ENCODE data around the gene HLCS. TPM values are rescaled to one million over a fixed set of nuclear protein-coding genes. Genes with fewer than 3 reads are reported as not detected.

Gene HLCS
- polyA plus RNA-seq, 1 experiment = 22.3 TPM

- H3K9me3 ChIP-seq (ENCODE audit: control insufficient read depth, insufficient read depth, low read length) = no peaks in the 10 kb centered on the region; the same call in 1 of the 2 replicates
- ChIA-PET CTCF (no interaction called here), POLR2A (no interaction called here)
- H3K4me3 ChIP-seq (ENCODE audit: low read depth, low read length) = no peak overlapping the region
- no peak for DNase-seq (ENCODE audit: low read depth, low spot score)
- H3K27me3 ChIP-seq (ENCODE audit: control insufficient read depth, insufficient read depth, low read length) = no peaks in the 10 kb centered on the region
- no peak for TF ChIP-seq CTCF (IDR thresholded peaks at IDR 0.05; ENCODE audit: low read depth, low read length)
- no peak overlapping the region for H3K27ac ChIP-seq (ENCODE audit: low read depth, low read length)
These were observed 212.1 kb downstream of the HLCS start for GRCh38 chr21:36754241-36754898.

GRCh38 chr21:36753556-36753955, 212.9 kb downstream of the HLCS start:
- DNase-seq (ENCODE audit: low read depth, low spot score) = peak; percentile 34
- no peak overlapping the region for H3K4me3 ChIP-seq (ENCODE audit: low read depth, low read length)
- no peaks in the 10 kb centered on the region; the same call in 1 of the 2 replicates for H3K9me3 ChIP-seq (ENCODE audit: control insufficient read depth, insufficient read depth, low read length)
- H3K27me3 ChIP-seq (ENCODE audit: control insufficient read depth, insufficient read depth, low read length) = no peaks in the 10 kb centered on the region
- ChIA-PET POLR2A (no interaction called here), CTCF (interaction anchor here (0.9 to 1.0 kb wide), 2 partner anchors 101 to 164 kb away, joined by 3 read pairs; no protein-coding TSS in a partner anchor)
- H3K27ac ChIP-seq (ENCODE audit: low read depth, low read length) = no peak overlapping the region
- no peak for TF ChIP-seq CTCF (IDR thresholded peaks at IDR 0.05; ENCODE audit: low read depth, low read length)

- ChIA-PET CTCF (no interaction called here), POLR2A (no interaction called here)
- Histone ChIP-seq H3K27ac (ENCODE audit: low read depth, low read length) (no peak overlapping the region), H3K4me3 (ENCODE audit: low read depth, low read length) (no peak overlapping the region), H3K9me3 (ENCODE audit: control insufficient read depth, insufficient read depth, low read length) (no peaks in the 10 kb centered on the region; the same call in 1 of the 2 replicates), H3K27me3 (ENCODE audit: control insufficient read depth, insufficient read depth, low read length) (peaks cover 4% of the 10 kb centered on the region)
- no peak for DNase-seq (ENCODE audit: low read depth, low spot score)
- no peak for TF ChIP-seq CTCF (IDR thresholded peaks at IDR 0.05; ENCODE audit: low read depth, low read length)
These were observed 215.1 kb downstream of the HLCS start for GRCh38 chr21:36751383-36751782.

GRCh38 chr21:36750576-36750959, 215.9 kb downstream of the HLCS start:
- Histone ChIP-seq H3K4me3 (ENCODE audit: low read depth, low read length) (no peak overlapping the region), H3K27me3 (ENCODE audit: control insufficient read depth, insufficient read depth, low read length) (peaks cover 5% of the 10 kb centered on the region), H3K9me3 (ENCODE audit: control insufficient read depth, insufficient read depth, low read length) (no peaks in the 10 kb centered on the region; the same call in 1 of the 2 replicates), H3K27ac (ENCODE audit: low read depth, low read length) (no peak overlapping the region)
- ChIA-PET POLR2A (no interaction called here), CTCF (interaction anchor here (0.5 to 4.3 kb wide), 2 partner anchors 38 to 167 kb away, joined by 3 to 30 read pairs; no protein-coding TSS in a partner anchor)
- no peak for TF ChIP-seq CTCF (IDR thresholded peaks at IDR 0.05; ENCODE audit: low read depth, low read length)
- no peak for DNase-seq (ENCODE audit: low read depth, low spot score)

- no peak for DNase-seq (ENCODE audit: low read depth, low spot score)
- H3K27me3 ChIP-seq (ENCODE audit: control insufficient read depth, insufficient read depth, low read length) = peaks cover 8% of the 10 kb centered on the region
- H3K4me3 ChIP-seq (ENCODE audit: low read depth, low read length) = no peak overlapping the region
- no peaks in the 10 kb centered on the region; the same call in 1 of the 2 replicates for H3K9me3 ChIP-seq (ENCODE audit: control insufficient read depth, insufficient read depth, low read length)
- ChIA-PET CTCF (interaction anchor here (0.5 to 4.3 kb wide), 2 partner anchors 37 to 168 kb away, joined by 3 to 30 read pairs; no protein-coding TSS in a partner anchor), POLR2A (interaction anchor here (0.6 kb wide), 1 partner anchor 12 kb away, joined by 4 read pairs; no protein-coding TSS in a partner anchor)
- no peak overlapping the region for H3K27ac ChIP-seq (ENCODE audit: low read depth, low read length)
- no peak for TF ChIP-seq CTCF (IDR thresholded peaks at IDR 0.05; ENCODE audit: low read depth, low read length)
These were observed 216.4 kb downstream of the HLCS start for GRCh38 chr21:36749935-36750575.
